GM12865 (cell line): ENCODE measurements around the gene IAH1.
A peak's percentile ranks its signal among the peaks of the same experiment; 100 is the strongest.

Experiments
- DNase-seq: peaks from one replicate; pipeline ENCODE4 v3.0.0; 2010; ENCODE audit warnings: low read depth
- H3K4me3 ChIP-seq: 2 replicates; pipeline ENCODE4 v1.5.1; 2011; ENCODE audit warnings: mild to moderate bottlenecking, low read depth, low read length, control low read depth
- TF ChIP-seq, protein P1 (sequence below): IDR thresholded peaks from 2 replicates; pipeline ENCODE4 v1.5.1; 2011; ENCODE audit warnings: low read length, control low read depth, low read depth, inconsistent platforms; ENCODE audit not compliant: insufficient read depth; ENCODE audit errors: missing control alignments

IAH1 gene

GRCh38 chr2:9524291-9524690, 49.9 kb downstream of the IAH1 start:
- no peak overlapping the region for H3K4me3 ChIP-seq

DNA sequence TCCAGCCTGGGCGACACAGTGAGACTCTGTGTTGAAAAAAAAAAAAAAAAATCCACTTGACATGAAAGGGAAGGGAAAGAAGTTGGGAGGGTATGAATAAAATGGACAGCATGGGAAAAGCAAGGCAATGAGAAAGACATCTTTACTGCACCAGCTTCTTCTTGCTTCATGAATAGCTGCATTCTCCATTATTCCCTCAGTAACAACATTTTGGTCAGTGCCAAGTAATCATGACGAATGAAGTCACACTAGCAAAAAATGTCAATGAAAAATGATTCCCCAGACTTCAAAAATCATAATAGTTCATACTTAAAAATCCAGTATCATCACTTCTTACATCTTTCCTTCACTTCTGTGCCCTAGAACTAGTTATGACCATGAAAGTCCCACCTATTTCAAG, 50.9 kb downstream of the IAH1 start:
- DNase-seq = no peak
- TF ChIP-seq, protein P1, sequence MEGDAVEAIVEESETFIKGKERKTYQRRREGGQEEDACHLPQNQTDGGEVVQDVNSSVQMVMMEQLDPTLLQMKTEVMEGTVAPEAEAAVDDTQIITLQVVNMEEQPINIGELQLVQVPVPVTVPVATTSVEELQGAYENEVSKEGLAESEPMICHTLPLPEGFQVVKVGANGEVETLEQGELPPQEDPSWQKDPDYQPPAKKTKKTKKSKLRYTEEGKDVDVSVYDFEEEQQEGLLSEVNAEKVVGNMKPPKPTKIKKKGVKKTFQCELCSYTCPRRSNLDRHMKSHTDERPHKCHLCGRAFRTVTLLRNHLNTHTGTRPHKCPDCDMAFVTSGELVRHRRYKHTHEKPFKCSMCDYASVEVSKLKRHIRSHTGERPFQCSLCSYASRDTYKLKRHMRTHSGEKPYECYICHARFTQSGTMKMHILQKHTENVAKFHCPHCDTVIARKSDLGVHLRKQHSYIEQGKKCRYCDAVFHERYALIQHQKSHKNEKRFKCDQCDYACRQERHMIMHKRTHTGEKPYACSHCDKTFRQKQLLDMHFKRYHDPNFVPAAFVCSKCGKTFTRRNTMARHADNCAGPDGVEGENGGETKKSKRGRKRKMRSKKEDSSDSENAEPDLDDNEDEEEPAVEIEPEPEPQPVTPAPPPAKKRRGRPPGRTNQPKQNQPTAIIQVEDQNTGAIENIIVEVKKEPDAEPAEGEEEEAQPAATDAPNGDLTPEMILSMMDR = no peak

More at GRCh38 chr2:9524291-9524690, 49.9 kb downstream of the IAH1 start:
- no peak for DNase-seq
- TF ChIP-seq, protein P1 = no peak

DNA sequence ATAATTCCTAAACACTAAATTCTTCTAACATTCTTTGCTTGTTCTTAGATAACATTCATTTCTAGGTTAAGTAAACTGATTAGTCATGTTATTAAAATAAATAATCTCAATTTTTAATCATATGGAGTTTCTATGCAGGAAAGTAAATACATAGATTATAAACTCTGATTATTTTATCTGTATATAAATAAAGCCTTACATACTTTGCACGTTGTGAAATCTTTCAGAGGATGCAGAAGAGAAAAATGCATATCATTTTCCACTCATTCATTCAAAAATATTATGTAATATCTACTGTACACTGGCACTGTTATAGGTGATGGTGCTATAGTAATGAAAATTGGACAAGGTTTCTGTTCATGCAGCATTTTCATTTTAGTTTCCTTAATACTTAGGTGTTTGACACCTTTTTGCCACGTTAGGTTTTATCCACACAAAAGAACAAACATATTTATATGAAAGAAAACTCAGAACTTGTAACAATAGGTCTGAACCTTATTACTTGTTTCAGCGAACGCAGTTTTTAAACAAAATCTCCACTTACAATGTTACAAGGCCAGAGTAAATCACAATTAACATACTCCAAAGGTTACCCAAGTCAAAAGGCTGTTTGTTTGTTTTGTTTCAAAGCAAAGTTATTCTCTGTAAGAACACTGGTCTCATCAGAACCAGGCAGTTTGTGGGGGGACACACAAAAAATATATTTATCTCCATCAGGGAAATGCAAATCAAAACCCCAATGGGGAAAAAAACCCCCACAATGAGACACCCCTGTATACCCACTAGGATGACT, 53.8 kb downstream of the IAH1 start:
- no peak for DNase-seq
- H3K4me3 ChIP-seq = no peak overlapping the region
- TF ChIP-seq, protein P1 = no peak

More for the DNA sequence above, 50.9 kb downstream of the IAH1 start:
- H3K4me3 ChIP-seq = no peak overlapping the region

GRCh38 chr2:9532421-9532820, 58.1 kb downstream of the IAH1 start:
- TF ChIP-seq, protein P1 = no peak
- no peak overlapping the region for H3K4me3 ChIP-seq
- DNase-seq = no peak

DNA sequence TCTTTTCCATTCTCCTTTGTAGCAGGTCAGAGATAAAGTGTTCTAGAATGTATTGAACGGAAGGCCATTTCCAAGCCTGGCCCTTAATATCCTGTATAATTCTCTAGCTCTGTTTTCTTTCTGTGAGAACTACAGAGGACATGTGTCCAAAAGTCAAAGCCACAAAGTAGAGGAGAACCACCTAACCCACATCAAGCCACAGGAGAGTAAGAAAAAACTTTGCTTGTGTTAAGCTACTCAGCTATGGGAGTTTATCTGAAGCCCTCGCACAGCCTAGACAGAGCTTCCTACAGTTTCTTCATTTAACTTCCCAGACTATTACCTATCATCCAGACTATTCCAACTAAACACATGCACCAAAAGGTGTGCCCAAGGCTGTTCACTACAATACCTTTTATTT, 59.3 kb downstream of the IAH1 start:
- TF ChIP-seq, protein P1 = no peak
- no peak for DNase-seq
- H3K4me3 ChIP-seq = no peak overlapping the region

GRCh38 chr2:9535177-9535576, 60.8 kb downstream of the IAH1 start:
- DNase-seq = peak; percentile 19
- H3K4me3 ChIP-seq = no peak overlapping the region
- TF ChIP-seq, protein P1 = no peak

GRCh38 chr2:9536504-9536903, 62.2 kb downstream of the IAH1 start:
- TF ChIP-seq, protein P1 = no peak
- H3K4me3 ChIP-seq = no peak overlapping the region
- no peak for DNase-seq
